ENCODE results near the gene GRIP2.

The GRIP2 gene

GRCh38 chr3:14463330-14464140, 76.6 kb downstream of the GRIP2 start:
- DNase-seq = no peak

DNA sequence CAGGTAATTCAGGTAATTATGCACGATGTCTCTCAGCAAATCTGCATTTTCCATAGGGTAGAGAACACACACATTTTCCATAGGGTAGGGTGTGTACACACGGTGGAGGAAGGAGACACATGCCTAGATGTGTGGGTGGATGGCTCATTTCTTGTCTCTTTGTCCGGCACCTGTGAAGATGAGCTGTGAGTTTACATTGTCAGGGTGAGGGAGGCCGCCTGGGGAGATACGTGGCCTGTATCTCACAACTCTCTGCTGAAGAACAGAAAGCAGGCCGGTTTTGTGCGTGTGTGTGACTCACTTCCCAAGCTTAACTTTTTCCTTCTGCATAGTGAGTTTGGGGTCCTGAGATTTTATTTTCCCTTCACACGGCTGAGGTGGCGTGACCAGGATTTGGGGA, 77.4 kb downstream of the GRIP2 start:
- no peak for DNase-seq

GRCh38 chr3:14461748-14462324, 78.3 kb downstream of the GRIP2 start:
- DNase-seq = no peak

- no peak for DNase-seq
These were observed 79.0 kb downstream of the GRIP2 start for GRCh38 chr3:14461006-14461747.

DNA sequence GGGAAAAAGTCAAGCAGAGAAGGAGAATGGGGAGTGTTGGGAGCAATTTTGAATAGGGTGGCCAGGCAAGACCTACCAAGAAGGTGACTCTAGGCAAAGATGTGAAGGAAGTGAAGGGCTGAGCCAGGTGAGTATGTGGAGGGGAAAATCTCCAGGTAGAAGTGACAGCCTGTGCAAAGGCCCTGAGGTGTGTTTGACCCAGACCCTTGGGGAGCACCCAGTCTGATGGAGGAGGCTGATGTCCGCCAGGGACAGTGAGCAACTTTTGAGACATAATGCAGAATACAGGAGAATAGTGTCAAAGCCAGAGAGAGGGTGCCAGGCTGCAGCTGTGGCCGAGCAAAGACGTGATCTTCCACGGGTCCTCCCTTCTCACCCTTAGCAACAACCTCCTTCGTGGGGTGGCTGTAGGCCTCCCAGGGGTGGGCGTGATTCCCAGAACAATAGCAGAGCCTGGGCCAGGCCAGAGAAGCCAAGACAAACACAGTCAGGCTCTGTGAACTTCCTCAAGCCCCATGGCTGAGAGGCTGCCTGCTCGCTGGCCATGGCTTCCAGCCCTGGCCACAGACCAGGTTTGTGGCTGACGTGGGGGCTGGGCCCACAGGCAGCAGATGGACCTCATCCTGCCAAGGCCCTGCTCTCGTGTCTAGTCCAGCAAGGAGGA, 79.7 kb downstream of the GRIP2 start:
- DNase-seq = no peak

DNA sequence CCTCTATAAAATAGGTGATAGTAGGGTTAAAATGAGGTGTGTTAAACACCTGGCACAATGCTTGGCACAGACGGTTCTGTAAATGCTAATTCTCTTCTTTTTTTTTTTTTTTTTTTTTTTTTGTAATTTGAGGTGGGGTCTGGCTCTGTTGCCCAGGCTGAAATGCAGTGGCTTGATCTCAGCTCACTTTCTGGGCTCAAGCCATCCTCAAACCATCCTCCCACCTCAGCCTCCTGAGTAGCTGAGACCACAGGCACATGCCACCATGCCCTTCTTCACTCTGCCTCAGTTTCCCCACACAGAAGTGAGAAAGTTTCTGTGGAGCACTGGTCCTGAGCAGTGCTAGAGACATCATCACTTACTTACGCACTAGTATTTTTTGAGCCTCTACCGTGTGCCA, 80.4 kb downstream of the GRIP2 start:
- no peak for DNase-seq

DNA sequence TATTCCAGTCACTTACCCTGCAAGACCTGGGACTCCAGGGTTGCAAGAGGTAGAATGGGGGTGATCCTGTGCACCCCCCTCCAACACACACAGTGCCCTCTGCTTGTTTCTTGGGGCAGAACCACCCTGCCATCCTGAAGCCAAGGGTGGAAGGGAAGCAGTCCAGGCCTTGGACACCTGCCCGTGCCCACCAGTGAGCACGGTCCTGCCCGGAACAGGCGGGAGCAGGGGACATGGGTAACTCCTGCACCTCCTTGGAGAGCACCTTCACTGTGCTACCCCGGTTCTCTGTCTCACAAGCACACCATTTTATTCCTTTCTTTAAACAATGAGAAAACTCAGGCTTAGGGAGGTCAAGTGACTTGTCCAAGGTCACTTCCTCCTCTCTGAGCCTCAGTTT, 80.8 kb downstream of the GRIP2 start:
- DNase-seq = no peak

- no peak for DNase-seq
These were observed 81.5 kb downstream of the GRIP2 start for GRCh38 chr3:14458434-14459275.

DNA sequence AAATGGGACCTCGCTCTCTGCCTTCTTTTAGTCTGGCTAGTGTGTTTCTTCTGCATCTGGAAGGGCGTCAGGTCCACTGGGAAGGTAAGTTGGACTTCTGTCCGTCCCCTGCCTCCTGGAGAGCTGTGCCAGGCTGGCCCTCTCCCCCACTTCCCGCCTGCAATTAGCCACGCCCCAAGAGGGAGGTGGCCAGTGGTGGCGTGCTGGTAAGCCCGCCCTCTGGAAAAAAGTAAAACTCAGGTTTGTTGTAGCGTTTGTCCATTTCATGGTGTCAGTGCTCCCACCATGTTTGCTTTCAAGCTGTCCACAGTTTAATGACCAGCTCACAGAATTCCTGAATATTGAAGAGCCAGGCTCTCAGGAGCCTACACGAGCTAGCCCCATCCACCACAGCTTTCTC, 82.1 kb downstream of the GRIP2 start:
- DNase-seq = no peak

DNA sequence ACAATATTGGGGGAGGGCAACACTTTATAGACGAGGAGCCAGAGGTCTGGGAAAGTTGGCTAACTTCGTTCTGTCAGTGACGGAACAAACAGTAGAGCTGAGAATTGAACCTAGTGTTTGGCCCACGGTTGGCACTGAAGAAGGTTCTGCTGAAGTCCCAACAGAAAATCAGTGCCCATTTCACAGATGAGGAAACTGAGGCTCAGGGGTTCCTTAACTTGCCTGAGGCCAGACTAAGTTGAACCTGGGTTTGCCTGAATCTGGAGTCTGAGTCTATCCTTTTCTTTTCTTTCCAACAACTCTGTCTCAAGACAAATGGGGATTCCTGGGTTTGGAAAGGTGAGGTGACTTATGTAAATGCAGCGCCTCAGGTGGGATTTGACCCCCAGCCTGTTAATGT, 82.7 kb downstream of the GRIP2 start:
- DNase-seq = no peak

DNA sequence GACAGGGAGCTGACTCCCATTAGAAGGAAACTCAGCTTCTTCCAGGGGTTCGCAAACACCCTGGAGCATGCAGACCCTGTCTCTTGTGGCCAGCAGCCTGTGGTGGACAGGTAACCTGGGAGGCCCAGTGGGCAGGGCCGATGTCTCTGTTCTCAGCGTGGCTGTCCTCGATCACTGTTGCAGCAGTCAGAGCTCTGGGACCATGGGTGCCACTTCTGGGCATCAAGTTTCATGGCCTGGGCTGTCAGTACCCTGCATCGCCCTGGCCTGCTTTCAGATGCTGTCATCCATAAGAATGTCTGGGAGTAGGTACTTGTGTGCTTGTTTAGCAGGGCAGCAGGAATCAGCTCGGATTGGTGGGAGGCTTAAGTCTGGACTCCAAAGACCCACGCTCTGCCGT, 83.3 kb downstream of the GRIP2 start:
- DNase-seq = no peak

- DNase-seq = no peak
These were observed 84.4 kb downstream of the GRIP2 start for GRCh38 chr3:14455571-14456317.

GRCh38 chr3:14454639-14455310, 85.4 kb downstream of the GRIP2 start:
- no peak for DNase-seq

- no peak for DNase-seq
These were observed 86.1 kb downstream of the GRIP2 start for GRCh38 chr3:14453876-14454638.

GRCh38 chr3:14452740-14453710, 87.1 kb downstream of the GRIP2 start:
- no peak for DNase-seq

- DNase-seq = no peak
These were observed 88.0 kb downstream of the GRIP2 start for GRCh38 chr3:14451844-14452739.

- no peak for DNase-seq
These were observed 89.1 kb downstream of the GRIP2 start for GRCh38 chr3:14450922-14451606.

Data from KG1 (cell line).